GM12873 (cell line): ENCODE measurements around the gene USP6NL.
A peak's percentile ranks its signal among the peaks of the same experiment; 100 is the strongest.

Source experiments
- CTCF ChIP-seq: IDR thresholded peaks from 2 replicates; pipeline ENCODE4 v1.5.1; 2012; ENCODE audit warnings: low read depth, mild to moderate bottlenecking, moderate library complexity, low read length, control low read depth; ENCODE audit not compliant: insufficient read depth; ENCODE audit errors: missing control alignments

Gene USP6NL

GRCh38 chr10:11506247-11506789, 105.1 kb downstream of the USP6NL start:
- TF ChIP-seq CTCF: no peak

GRCh38 chr10:11505639-11506038, 105.8 kb downstream of the USP6NL start:
- no peak for TF ChIP-seq CTCF

GRCh38 chr10:11504566-11505285, 106.7 kb downstream of the USP6NL start:
- no peak for TF ChIP-seq CTCF

- no peak for TF ChIP-seq CTCF
These were observed 109.8 kb downstream of the USP6NL start for GRCh38 chr10:11501600-11501999.

GRCh38 chr10:11499425-11500071, 111.9 kb downstream of the USP6NL start:
- no peak for TF ChIP-seq CTCF

GRCh38 chr10:11498399-11498798, 113.1 kb downstream of the USP6NL start:
- TF ChIP-seq CTCF: no peak

GRCh38 chr10:11494923-11495322, 116.5 kb downstream of the USP6NL start:
- TF ChIP-seq CTCF: peak; percentile 3
